Ascending aorta (tissue), 2 donors: ENCODE data around the gene HSPA12A. TPM values are rescaled to one million over a fixed set of nuclear protein-coding genes. Genes with fewer than 3 reads are reported as not detected.

Source experiments
- DNase-seq, 2 donors: peaks; one replicate each; pipeline ENCODE4 v3.0.0-alpha.2; 2019; ENCODE audit warnings: low spot score in 2 of 2
- H3K27ac ChIP-seq, 2 donors: fragments of 200-600 bp; sonication (generic); one replicate each; pipeline ENCODE4 v1.5.1; 2016 to 2017; ENCODE audit warnings: mild to moderate bottlenecking in 1 of 2
- H3K27me3 ChIP-seq: fragments of 200-600 bp; sonication (generic); one replicate; pipeline ENCODE4 v1.5.1; 2017
- H3K36me3 ChIP-seq, 2 donors: fragments of 200-600 bp; sonication (generic); one replicate each; pipeline ENCODE4 v1.5.1; 2016
- H3K4me1 ChIP-seq, 2 donors: fragments of 200-600 bp; sonication (generic); one replicate each; pipeline ENCODE4 v1.5.1; 2016 to 2017; ENCODE audit warnings: mild to moderate bottlenecking in 1 of 2
- H3K4me3 ChIP-seq, 2 donors: fragments of 200-600 bp; sonication (generic); one replicate each; pipeline ENCODE4 v1.5.1; 2016 to 2017; ENCODE audit warnings: mild to moderate bottlenecking in 1 of 2
- H3K9me3 ChIP-seq, 2 donors: fragments of 200-600 bp; sonication (generic); one replicate each; pipeline ENCODE4 v1.5.1; 2016
- CTCF ChIP-seq, 3 experiments: fragments of 200-600 bp in 2 of 3; fragments of 450-650 bp in 1 of 3; sonication (generic) in 2 of 3; IDR thresholded peaks; one replicate each; pipeline ENCODE4 v1.5.1; 2016 to 2019; ENCODE audit warnings: antibody characterized with exemption in 3 of 3, mild to moderate bottlenecking in 1 of 3, moderate library complexity in 1 of 3
- intact Hi-C: fragments of 100-400 bp; cut with DNase I; formaldehyde crosslinking; loops from one replicate; pipeline ENCODE4 v1.15.1; 2023
- total RNA-seq: library from RNA; depleted of rRNA; stranded (reverse); fragments of >200 nt; gene quantifications from one replicate; pipeline ENCODE4 v1.1.0, GENCODE V29; 2016

Gene HSPA12A
- total RNA-seq, 1 donor from 2014 or later = 5.5 TPM

GRCh38 chr10:116780691-116781205, 38.4 kb upstream of the HSPA12A start:
- TF ChIP-seq CTCF (IDR thresholded peaks at IDR 0.05) = no peak
- Histone ChIP-seq H3K4me1 (no peaks in the 10 kb centered on the region), H3K9me3 (no peaks in the 10 kb centered on the region), H3K27me3 (no peaks in the 10 kb centered on the region), H3K36me3 (no peaks in the 10 kb centered on the region), H3K4me3 (no peak overlapping the region), H3K27ac (no peak overlapping the region)
- intact Hi-C loops = no loop called here
- DNase-seq = no peak

- no peak for DNase-seq
- Histone ChIP-seq H3K9me3 (no peaks in the 10 kb centered on the region), H3K4me3 (no peak overlapping the region), H3K4me1 (no peaks in the 10 kb centered on the region), H3K27ac (no peak overlapping the region), H3K36me3 (no peaks in the 10 kb centered on the region), H3K27me3 (no peaks in the 10 kb centered on the region)
- no peak for TF ChIP-seq CTCF (IDR thresholded peaks at IDR 0.05)
- intact Hi-C loops = no loop called here
Observed at GRCh38 chr10:116779076-116779687, 36.8 kb upstream of the HSPA12A start.

GRCh38 chr10:116777006-116777405, 34.6 kb upstream of the HSPA12A start:
- intact Hi-C loops = no loop called here
- Histone ChIP-seq H3K4me3 (no peak overlapping the region), H3K27ac (no peak overlapping the region), H3K36me3 (no peaks in the 10 kb centered on the region), H3K27me3 (no peaks in the 10 kb centered on the region), H3K4me1 (no peaks in the 10 kb centered on the region), H3K9me3 (no peaks in the 10 kb centered on the region)
- DNase-seq = no peak
- TF ChIP-seq CTCF (IDR thresholded peaks at IDR 0.05) = no peak

- no peak overlapping the region for H3K4me3 ChIP-seq
- H3K9me3 ChIP-seq = no peaks in the 10 kb centered on the region
- no peak overlapping the region for H3K27ac ChIP-seq
- no peak for TF ChIP-seq CTCF (IDR thresholded peaks at IDR 0.05)
- H3K36me3 ChIP-seq = no peaks in the 10 kb centered on the region
- H3K27me3 ChIP-seq = no peaks in the 10 kb centered on the region
- H3K4me1 ChIP-seq = no peaks in the 10 kb centered on the region
- intact Hi-C loops = no loop called here
- no peak for DNase-seq
Observed at GRCh38 chr10:116775488-116776400, 33.4 kb upstream of the HSPA12A start.

GRCh38 chr10:116774728-116775151, 32.4 kb upstream of the HSPA12A start:
- no peak overlapping the region for H3K4me3 ChIP-seq
- H3K27me3 ChIP-seq = no peaks in the 10 kb centered on the region
- H3K36me3 ChIP-seq = no peaks in the 10 kb centered on the region
- H3K9me3 ChIP-seq = no peaks in the 10 kb centered on the region
- intact Hi-C loops = no loop called here
- DNase-seq = no peak
- TF ChIP-seq CTCF (IDR thresholded peaks at IDR 0.05) = no peak
- H3K27ac ChIP-seq = no peak overlapping the region
- no peaks in the 10 kb centered on the region for H3K4me1 ChIP-seq
